ENCODE results near the gene BIRC6.

BIRC6 gene

GRCh38 chr2:32379352-32379751, 22.5 kb downstream of the BIRC6 start:
- TF ChIP-seq, protein P1, sequence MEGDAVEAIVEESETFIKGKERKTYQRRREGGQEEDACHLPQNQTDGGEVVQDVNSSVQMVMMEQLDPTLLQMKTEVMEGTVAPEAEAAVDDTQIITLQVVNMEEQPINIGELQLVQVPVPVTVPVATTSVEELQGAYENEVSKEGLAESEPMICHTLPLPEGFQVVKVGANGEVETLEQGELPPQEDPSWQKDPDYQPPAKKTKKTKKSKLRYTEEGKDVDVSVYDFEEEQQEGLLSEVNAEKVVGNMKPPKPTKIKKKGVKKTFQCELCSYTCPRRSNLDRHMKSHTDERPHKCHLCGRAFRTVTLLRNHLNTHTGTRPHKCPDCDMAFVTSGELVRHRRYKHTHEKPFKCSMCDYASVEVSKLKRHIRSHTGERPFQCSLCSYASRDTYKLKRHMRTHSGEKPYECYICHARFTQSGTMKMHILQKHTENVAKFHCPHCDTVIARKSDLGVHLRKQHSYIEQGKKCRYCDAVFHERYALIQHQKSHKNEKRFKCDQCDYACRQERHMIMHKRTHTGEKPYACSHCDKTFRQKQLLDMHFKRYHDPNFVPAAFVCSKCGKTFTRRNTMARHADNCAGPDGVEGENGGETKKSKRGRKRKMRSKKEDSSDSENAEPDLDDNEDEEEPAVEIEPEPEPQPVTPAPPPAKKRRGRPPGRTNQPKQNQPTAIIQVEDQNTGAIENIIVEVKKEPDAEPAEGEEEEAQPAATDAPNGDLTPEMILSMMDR (conservative IDR thresholded peaks at IDR 0.05; ENCODE audit: low read depth, low read length): no peak
- no peak overlapping the region for H3K4me3 ChIP-seq (ENCODE audit: low read length)
- no peak for DNase-seq (ENCODE audit: low read depth)

- TF ChIP-seq, protein P1 (conservative IDR thresholded peaks at IDR 0.05; ENCODE audit: low read depth, low read length): no peak
- no peak overlapping the region for H3K4me3 ChIP-seq (ENCODE audit: low read length)
- DNase-seq (ENCODE audit: low read depth): no peak
Observed at GRCh38 chr2:32383858-32384257, 27.0 kb downstream of the BIRC6 start.

DNA sequence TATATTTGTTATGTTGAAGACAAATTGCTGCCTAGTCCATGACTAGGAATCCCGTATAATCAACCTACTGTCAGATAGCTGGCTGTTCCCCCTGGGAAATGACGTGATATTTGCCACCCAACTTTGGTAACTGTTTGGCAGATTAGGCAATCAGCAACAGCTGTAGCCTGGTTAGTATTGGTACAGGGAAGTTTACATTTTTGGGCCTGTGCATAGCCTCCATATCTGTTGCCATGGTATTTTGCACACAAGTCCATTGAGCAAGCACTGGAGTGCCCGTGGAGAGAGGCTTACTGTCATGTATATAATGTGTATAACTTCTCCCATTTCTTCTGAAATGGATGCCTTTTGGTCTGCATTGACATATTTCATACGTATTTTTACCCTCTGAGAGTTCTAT, 27.7 kb downstream of the BIRC6 start:
- no peak overlapping the region for H3K4me3 ChIP-seq (ENCODE audit: low read length)
- TF ChIP-seq, protein P1 (conservative IDR thresholded peaks at IDR 0.05; ENCODE audit: low read depth, low read length): no peak
- DNase-seq (ENCODE audit: low read depth): no peak

DNA sequence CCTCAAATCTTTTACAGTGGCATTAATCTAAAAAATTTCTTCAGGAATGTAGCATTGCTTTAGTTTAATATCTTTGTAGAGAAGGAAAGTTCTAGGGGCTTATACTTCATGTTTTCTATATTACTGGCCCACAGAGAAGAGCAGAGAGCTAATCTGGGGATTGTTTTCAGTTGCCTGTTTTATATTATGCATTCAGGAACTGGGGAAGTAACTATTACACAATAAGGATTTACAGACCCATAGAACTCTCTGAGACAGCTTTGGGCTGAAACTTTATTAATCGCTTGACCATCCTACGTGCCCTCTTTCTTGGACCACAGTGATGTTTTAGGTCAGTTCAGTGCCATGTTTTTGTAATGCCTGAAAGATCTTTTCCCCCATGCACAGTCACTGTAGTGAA, 29.9 kb downstream of the BIRC6 start:
- no peak overlapping the region for H3K4me3 ChIP-seq (ENCODE audit: low read length)
- TF ChIP-seq, protein P1 (conservative IDR thresholded peaks at IDR 0.05; ENCODE audit: low read depth, low read length): no peak
- DNase-seq (ENCODE audit: low read depth): peak; percentile 9

DNA sequence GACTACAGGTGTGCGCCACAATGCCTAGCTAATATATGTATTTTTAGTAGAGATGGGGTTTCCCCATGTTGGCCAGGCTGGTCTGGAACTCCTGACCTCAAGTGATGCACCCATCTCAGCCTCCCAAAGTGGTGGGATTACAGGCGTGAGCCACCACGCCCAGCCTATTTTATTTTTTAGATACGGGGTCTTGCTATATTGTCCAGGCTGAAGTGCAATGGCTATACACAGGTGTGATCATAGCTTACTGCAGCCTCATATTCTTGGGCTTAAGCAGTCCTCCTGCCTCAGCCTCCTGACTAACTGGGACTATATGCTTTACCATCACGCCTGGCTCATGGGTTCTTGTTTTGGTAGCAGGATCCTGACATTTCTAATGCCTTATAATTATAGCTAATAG, 42.4 kb downstream of the BIRC6 start:
- H3K4me3 ChIP-seq (ENCODE audit: low read length): no peak overlapping the region
- DNase-seq (ENCODE audit: low read depth): no peak
- TF ChIP-seq, protein P1 (conservative IDR thresholded peaks at IDR 0.05; ENCODE audit: low read depth, low read length): no peak

DNA sequence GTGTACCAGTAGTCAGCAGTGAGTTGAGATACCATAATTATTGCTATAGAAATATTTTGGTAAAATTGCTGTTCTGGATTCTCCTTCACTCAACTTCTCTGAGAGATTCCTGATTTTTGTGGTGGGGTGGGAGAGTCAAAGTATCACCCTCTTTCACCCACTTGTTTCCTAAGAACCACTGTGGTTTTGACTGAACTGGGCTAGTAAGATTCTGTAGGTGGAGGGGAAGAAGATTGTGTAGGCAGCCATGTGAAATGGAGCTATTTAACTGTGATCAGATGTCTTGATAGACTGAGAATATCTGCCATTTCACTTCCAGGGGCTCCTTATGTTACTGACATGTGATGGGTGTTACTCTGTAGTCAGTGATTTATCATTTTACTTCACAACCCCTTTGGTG, 45.3 kb downstream of the BIRC6 start:
- DNase-seq (ENCODE audit: low read depth): no peak
- TF ChIP-seq, protein P1 (conservative IDR thresholded peaks at IDR 0.05; ENCODE audit: low read depth, low read length): no peak
- no peak overlapping the region for H3K4me3 ChIP-seq (ENCODE audit: low read length)

DNA sequence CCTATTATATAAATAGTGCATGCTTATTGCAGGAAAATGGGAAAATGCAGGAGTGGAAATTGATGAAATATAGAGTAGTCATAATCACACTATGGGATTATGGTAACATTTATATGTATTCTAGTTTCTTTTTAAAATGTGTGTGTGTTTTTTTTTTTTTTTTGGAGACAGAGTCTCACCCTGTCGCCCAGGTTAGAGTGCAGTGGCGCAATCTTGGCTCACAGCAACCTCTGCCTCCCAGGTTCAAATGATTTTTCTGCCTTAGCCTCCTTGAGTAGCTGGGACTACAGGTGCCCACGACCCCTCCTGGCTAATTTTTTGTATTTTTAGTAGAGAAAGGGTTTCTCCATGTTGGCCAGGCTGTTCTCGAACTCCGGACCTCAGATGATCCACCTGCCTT, 47.0 kb downstream of the BIRC6 start:
- H3K4me3 ChIP-seq (ENCODE audit: low read length): no peak overlapping the region
- TF ChIP-seq, protein P1 (conservative IDR thresholded peaks at IDR 0.05; ENCODE audit: low read depth, low read length): no peak
- no peak for DNase-seq (ENCODE audit: low read depth)

All from retinal pigment epithelial cell (primary cell).